ENCODE results near the gene KLHDC10.
"Not testable (repeated sequence)": the region's sequence is repeated elsewhere in the genome, so short reads cannot be mapped to it uniquely, and the experiment has no call there.

Gene KLHDC10

GRCh38 chr7:130162196-130162595 lies 91.9 kb downstream of the KLHDC10 start:
- no peak for DNase-seq

GRCh38 chr7:130174237-130174959 lies 104.1 kb downstream of the KLHDC10 start:
- DNase-seq = no peak

- no peak for DNase-seq
Observed at GRCh38 chr7:130178251-130178650, 107.9 kb downstream of the KLHDC10 start.

GRCh38 chr7:130179631-130180030 lies 109.3 kb downstream of the KLHDC10 start:
- DNase-seq = no peak

GRCh38 chr7:130180571-130181262 lies 110.4 kb downstream of the KLHDC10 start:
- no peak for DNase-seq

- no peak for DNase-seq
Observed at GRCh38 chr7:130181263-130181605, 110.9 kb downstream of the KLHDC10 start.

- no peak for DNase-seq
Observed at GRCh38 chr7:130182990-130183389, 112.7 kb downstream of the KLHDC10 start.

GRCh38 chr7:130184349-130184748 lies 114.0 kb downstream of the KLHDC10 start:
- DNase-seq = not testable (repeated sequence)

All from activated naive CD4-positive, alpha-beta T cell (primary cell).